Ecto neural progenitor cell (in vitro differentiated cells): ENCODE data around the gene PCSK7.

Source experiments
- DNase-seq: peaks from one replicate; pipeline ENCODE4 v3.0.0-alpha.2; 2018; ENCODE audit warnings: low spot score

PCSK7 gene

DNA sequence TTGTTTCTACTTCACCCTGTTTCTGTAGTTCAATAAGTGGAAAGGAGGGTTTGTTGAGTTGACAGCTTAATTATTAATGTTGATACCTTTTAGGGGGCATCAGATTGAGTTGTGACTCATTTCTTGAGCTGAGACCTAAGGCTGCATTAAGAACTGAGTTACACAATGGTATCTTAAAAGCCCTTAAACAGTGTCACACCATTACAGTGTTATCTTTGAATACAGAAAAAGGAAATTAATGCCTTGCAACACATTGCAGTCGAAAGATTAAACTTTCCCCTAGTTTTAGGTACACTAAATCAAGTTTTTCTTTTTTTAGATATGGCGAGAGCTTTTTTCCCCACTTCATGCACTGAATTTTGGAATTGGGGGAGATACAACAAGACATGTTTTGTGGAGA is 71.0 kb downstream of the PCSK7 start:
- DNase-seq, result no peak

DNA sequence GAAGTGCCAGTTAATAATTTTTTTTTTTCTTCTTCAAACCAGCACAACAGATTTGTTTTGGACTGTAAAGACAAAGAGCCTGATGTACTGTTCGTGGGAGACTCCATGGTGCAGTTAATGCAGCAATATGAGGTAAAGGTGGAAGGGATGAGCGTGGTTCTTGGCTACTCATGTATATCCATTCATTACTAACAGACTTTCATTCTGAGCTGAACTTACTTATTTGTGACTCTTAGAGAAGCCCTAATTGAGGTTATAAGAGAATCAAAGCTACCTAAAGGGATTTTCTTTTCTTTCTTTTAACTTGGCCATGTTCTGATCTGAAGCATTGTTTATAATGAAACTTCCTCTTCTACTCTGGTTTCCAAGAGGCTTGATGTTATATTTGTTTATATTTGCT is 72.0 kb downstream of the PCSK7 start:
- DNase-seq, result no peak

DNA sequence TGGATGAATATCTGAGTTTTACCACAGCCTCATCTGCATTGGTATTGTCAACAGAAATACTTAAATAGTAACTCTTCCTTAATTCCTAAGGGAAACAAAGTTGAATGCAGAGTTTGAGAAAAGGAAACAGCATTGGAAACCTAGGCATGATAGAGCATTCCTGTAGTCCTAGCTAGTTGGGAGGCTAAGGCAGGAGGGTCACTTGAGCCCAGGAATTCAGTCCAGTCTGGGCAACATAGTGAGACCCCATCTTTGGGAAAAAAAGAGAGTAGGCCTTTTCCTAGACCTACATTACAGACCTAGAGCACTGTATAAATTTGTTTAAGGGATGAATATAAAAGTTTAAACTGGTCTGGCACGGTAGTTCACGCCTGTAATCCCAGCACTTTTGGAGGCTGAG is 74.4 kb downstream of the PCSK7 start:
- DNase-seq, result no peak

DNA sequence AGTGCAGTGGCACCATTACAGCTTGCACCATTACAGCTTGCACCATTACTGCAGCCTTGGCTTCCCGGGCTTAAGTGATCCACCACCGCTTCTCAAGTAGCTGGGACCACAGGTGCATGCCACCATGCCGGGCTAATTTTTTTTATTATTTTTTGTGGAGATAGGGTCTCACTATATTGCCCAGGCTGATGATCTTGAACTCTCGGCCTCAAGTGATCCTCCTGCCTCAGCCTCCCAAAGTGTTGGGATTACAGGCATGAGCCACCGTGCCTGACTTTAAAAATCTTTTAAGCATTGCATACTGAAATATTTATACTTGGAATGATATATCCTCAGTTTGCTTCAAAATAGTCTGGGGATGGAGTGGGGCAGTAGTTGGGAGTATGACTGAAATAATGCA is 77.4 kb downstream of the PCSK7 start:
- DNase-seq, result no peak
